ENCODE results near the gene PRICKLE1. TPM values are rescaled to one million over a fixed set of nuclear protein-coding genes. Genes with fewer than 3 reads are reported as not detected.
A peak's percentile ranks its signal among the peaks of the same experiment; 100 is the strongest.

Gene PRICKLE1
- total and polyA plus RNA-seq, 2 of the 4 experiments (the other 2 are of a cell fraction) = 21.3 to 21.7 TPM

DNA sequence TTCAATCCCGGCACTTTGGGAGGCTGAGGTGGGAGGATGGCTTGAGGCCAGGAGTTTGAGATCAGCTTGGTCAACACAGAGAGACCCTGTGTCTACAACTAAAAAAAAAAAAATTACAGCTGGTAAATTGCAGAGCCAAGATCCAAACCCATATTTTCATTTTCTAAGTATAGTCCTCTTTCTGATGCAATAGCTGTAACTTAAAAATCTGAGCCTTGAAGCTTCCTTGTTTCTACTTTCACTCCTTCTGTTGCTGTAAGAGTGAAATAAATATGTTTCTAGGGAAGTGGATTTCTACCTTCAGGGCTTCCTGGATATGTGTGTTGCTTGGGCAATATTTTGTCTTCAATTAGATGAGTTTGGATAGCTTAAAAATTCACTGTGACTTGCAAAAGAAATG, 42.0 kb upstream of the PRICKLE1 start:
- Histone ChIP-seq H3K4me2 (ENCODE audit: low read depth, low read length) (peak overlapping the region; percentile 30; the same call in 1 of the 2 replicates), H2AFZ (replicated peaks; ENCODE audit: low read length, poor library complexity) (no peak overlapping the region)
- in situ Hi-C loops (cut with MboI; ENCODE audit: low sequenced_read_pairs) = no loop called here

More for the DNA sequence above, 42.0 kb upstream of the PRICKLE1 start:
- no peak overlapping the region for H3K18ac ChIP-seq (ENCODE audit: low read depth, low read length)
- H3K9me3 ChIP-seq (ENCODE audit: control insufficient read depth, insufficient read depth, low read length) = no peaks in the 10 kb centered on the region
- H2BK120ac ChIP-seq (ENCODE audit: low read depth, low read length) = peak overlapping the region; percentile 47; the same call in 1 of the 2 replicates
- BruUV-seq (replicated peaks) = no TSS peak
- TF ChIP-seq CEBPB (IDR thresholded peaks at IDR 0.05; ENCODE audit: low read depth, low read length) = peak; percentile 47; the same call in 1 of the 2 replicates
- TF ChIP-seq MXI1 (IDR thresholded peaks at IDR 0.05; ENCODE audit: borderline replicate concordance, low read depth, low read length) = no peak
- TF ChIP-seq MAFK (IDR thresholded peaks at IDR 0.05; ENCODE audit: low read depth, low read length) = no peak
- no peak overlapping the region for H3K23ac ChIP-seq (ENCODE audit: low read depth, low read length)
- no peak overlapping the region; the same call in 1 of the 2 replicates for H4K5ac ChIP-seq (ENCODE audit: low read depth, low read length)
- H3K27me3 ChIP-seq (ENCODE audit: control insufficient read depth, insufficient read depth, low read length) = peaks cover 2% of the 10 kb centered on the region; the same call in 1 of the 2 replicates
- POLR2A ChIA-PET (ENCODE audit: unreplicated experiment) = no interaction called here
- no peaks in the 10 kb centered on the region for H3K36me3 ChIP-seq (ENCODE audit: control insufficient read depth, insufficient read depth, low read length)
- WGBS, 2 experiments (ENCODE audit: extremely low coverage in 2 of 2, insufficient read length in 1 of 2) = no CpG with 5 or more reads among the region's 1 CpG
- H4K91ac ChIP-seq (ENCODE audit: insufficient read depth, low read depth, low read length) = no peak overlapping the region
- dilution Hi-C loops (cut with HindIII; ENCODE audit: low sequenced_read_pairs, unreplicated experiment) = no loop called here
- H2BK5ac ChIP-seq (ENCODE audit: low read depth, low read length, poor library complexity, severe bottlenecking) = no peak overlapping the region
- ATAC-seq (ENCODE audit: low read depth) (no peak), DNase-seq (peak; percentile 16)
- no peak overlapping the region for H3K9ac ChIP-seq (ENCODE audit: low read depth, low read length)
- peak overlapping the region in 1 of 2 experiments; percentile 80; a peak in 2 of 4 replicates for H4K8ac ChIP-seq (ENCODE audit: low read depth in 2 of 2, low read length in 2 of 2)
- no peaks in the 10 kb centered on the region for H3K4me1 ChIP-seq (ENCODE audit: control insufficient read depth, insufficient read depth, low read length)
- H3K14ac ChIP-seq (replicated peaks; ENCODE audit: low read depth, low read length) = peak overlapping the region; percentile 50; the same call in 1 of the 2 replicates
- H2AK9ac ChIP-seq (replicated peaks; ENCODE audit: low read depth, low read length, poor library complexity) = no peak overlapping the region
- no peaks in the 10 kb centered on the region for H4K20me1 ChIP-seq (ENCODE audit: insufficient read depth, low read length)
- peak overlapping the region; percentile 35; the same call in 1 of the 2 replicates for H3K4ac ChIP-seq (ENCODE audit: low read depth, low read length)
- H3K79me1 ChIP-seq (ENCODE audit: low read depth in 1 of 2, low read length in 2 of 2) = no peaks in the 10 kb centered on the region
- H2BK15ac ChIP-seq (ENCODE audit: low read depth, low read length) = no peak overlapping the region
- CTCF ChIA-PET = interaction anchor here (0.6 kb wide), 1 partner anchor 286 kb away, joined by 4 read pairs; no protein-coding TSS in a partner anchor
- no peaks in the 10 kb centered on the region for H3K9me1 ChIP-seq (ENCODE audit: insufficient read depth, low read length)
- H2BK20ac ChIP-seq (ENCODE audit: low read depth, low read length) = no peak overlapping the region
- H2AK5ac ChIP-seq (ENCODE audit: low read depth, low read length) = no peak overlapping the region
- peak overlapping the region; percentile 33; the same call in 1 of the 2 replicates for H3K27ac ChIP-seq (ENCODE audit: insufficient read depth, low read length)
- no peak overlapping the region for H3K56ac ChIP-seq (ENCODE audit: extremely low read depth, insufficient read depth, low read length)
- H3K4me3 ChIP-seq (ENCODE audit: insufficient read depth, low read depth, low read length) = no peak overlapping the region
- intact Hi-C loops (cut with micrococcal nuclease) = no loop called here
